ENCODE results near the gene SCYGR7.

SCYGR7 gene

DNA sequence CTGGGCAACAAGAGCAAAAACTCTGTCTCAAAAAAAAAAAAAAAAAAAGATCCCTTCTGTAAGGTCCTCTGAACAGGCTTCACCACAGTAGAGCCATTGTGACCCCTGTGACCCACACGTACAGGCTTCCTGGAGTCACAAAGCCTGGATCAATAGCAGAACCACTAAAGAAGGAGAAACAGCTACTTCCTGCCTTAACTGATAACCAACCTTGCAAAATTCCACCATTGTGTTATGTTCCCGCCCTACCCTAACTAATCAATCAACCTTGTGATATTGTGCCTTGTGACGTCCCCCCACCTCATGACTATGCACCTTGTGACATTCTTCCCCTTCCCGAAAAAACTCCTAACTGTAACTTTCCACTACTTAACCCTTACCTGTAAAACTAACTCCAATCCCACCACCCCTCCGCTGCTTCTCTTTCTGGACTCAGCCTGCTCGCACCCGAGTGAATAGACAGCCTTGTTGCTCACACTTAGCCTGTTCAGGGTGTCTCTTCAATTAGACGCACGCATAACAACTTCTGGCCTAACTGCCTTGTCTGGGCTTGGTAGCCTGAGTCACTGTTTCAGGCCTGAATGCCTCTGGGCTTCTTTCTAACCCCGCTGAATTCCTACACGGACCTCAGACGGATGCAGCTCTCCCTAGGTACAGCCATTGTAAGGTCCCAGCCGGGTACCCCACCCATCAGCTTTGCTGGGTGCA is 31.4 kb downstream of the SCYGR7 start:
- no peak for DNase-seq

DNA sequence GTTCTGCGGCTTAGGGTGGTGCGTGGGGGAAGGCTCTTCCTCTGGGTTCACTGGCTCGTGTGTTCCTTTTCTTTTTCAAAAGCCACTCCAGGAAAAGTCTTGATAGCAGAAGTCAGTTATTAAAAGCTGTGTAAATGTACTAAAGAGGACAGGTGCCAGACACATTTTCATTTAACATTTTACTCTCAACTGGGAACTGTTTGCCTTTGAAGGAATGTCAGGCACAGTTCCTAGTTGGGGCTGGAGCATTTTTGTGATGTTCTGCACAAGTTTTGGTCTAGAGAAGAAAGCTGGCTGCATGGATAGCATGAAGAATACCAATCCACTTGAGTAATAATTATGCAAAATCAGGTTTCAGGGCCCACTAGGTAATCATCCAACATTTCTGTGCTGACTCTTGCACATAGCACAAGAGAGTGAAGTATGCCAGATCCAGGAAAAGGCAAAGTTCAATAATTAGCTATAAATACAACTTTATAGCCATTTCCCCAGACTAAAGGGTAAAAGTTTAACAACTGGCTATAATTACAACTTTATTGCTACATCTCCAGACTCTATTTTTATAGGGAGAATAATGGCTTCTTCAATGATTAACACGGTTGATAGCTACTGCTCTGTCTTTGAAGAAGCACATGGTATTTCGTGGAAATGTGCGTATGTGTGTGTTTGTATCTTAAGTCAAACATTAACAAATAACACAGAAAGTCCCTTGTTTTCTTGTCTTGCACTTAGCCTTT is 33.8 kb downstream of the SCYGR7 start:
- no peak for DNase-seq

DNA sequence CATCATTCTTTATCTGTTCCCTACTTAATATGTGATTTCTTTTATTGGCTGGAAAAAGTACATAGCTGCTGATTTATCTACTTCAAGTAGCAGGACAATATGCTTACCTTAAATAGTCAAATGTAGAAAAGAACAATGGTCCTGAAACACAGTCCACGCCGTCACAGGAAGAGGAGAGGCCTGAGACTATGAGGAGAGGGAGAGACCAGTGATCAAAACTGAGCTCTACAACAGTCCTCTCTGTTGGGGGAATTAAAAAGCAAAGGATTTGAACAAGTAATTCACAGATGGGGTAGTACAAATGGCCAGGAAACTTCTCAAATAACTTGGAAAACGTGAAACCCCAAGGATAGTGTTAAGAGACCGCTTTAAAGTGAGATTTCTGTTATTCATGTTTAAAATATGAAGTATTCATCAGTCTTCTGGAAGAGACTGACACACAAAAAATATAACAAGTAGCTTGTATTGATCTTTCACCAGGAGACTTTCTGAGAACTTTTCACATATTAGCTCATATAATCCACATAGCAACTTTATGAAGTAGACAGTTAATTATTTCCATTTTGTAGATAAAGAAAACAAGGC is 37.7 kb downstream of the SCYGR7 start:
- DNase-seq: no peak

DNA sequence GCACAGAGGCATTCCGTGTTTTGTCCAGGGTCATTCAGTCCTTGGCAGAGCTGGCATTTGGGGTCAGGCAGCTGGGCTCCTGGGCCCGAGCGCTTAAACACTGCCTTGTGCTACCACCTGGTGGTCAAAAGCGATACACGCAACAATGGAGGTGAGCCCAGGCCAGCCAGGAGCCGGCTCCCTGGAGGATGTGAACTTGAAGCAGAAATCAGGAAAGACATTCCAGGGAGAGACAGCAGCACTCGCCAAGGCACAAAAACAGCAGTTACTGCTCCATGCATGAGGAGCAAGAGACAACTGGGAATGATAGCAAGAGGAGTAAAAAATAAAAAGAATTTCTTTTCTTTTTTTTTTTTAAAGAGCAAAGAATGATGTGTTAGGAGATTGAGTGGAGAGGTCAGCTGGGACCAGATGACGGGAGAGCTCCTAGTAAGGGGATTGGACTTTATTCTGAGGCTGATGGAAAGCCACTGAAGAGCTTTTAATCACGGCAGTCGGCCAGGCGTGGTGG is 38.3 kb downstream of the SCYGR7 start:
- DNase-seq: peak; percentile 84

DNA sequence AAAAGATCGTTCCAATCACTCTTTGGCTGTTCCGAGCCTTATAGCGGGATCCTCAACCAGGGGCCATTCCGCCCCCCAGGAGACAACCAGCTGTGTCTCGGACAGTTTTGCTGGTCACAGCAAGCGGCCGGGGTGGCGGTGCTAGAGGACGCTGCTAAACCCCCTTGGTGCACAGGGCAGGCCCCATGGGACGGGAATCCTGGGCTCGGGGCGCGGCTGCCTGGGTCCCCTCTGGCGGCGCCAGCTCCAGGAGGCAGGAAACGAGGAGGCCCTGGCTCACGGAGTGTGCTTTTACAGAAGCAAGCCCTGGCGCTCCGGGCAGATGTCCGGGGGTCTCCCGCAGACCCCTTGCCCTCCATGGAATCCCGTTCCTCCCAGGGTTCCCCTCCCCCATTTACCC is 39.7 kb downstream of the SCYGR7 start:
- DNase-seq: no peak

DNA sequence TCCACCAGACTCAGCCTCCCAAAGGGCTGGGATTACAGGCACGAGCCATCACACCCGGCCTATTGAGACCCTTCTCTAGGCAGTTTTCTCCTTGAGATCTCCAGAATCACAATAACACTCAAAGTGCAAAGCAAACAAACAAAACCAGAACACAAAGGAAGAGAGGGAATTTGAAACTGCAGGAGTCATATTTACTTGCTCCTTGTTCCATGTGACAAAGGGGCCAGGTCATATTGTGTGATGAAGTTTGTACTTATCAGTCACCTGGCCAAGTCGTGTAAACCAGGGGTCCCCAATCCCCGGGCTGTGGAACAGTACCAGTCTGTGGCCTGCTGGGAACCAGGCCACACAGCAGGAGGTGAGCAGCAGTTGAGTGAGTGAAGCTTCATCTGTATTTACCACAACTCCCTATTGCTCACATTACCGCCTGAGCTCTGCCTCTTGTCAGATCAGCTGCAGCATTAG is 44.1 kb downstream of the SCYGR7 start:
- DNase-seq: no peak

DNA sequence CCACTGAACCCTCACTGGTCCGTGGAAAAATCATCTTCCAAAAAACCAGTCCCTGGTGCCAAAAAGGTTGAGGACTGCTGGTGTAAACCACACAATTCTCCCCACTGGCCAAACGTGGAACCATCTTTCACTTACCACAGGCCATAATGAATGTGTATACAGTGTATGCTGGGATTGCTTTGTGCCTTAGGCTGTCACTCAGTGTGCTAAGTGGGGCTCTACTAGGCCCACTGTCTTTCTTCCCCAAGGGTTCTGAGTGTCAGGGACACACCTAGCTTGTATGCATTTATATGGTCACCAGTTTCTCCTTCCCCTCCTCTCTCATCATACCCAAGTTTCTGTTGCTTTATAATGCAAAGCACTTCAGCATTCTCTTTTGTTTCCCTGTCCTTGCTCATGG is 44.8 kb downstream of the SCYGR7 start:
- DNase-seq: no peak

DNA sequence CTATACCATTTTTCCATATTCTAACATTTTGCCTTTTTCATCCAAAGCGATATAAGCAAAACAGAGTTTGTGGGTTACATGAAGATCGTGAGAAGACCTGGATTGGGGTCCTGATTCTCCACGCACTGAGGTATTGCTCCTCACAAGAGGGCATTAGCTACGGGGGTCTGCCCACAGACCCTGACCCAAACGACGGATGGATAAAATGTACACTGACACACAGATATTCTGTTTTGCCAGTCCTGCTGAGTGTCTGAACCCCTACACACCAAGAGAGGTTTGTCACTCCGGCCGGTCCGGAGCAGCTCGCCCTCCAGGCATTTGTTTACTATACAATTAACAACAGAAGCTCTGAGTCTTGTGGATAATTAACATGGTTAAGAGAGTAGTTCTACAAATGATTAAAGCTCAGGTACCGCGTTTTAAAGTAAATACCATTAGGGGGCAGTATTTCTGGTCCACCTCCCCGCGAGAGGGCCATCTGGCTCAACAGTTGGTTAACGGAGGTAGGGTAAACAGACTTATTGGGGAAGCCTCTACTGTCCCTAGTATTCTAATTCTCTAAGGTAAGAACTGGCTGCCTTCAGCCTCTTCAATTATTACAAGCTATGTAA is 46.0 kb downstream of the SCYGR7 start:
- DNase-seq: no peak

DNA sequence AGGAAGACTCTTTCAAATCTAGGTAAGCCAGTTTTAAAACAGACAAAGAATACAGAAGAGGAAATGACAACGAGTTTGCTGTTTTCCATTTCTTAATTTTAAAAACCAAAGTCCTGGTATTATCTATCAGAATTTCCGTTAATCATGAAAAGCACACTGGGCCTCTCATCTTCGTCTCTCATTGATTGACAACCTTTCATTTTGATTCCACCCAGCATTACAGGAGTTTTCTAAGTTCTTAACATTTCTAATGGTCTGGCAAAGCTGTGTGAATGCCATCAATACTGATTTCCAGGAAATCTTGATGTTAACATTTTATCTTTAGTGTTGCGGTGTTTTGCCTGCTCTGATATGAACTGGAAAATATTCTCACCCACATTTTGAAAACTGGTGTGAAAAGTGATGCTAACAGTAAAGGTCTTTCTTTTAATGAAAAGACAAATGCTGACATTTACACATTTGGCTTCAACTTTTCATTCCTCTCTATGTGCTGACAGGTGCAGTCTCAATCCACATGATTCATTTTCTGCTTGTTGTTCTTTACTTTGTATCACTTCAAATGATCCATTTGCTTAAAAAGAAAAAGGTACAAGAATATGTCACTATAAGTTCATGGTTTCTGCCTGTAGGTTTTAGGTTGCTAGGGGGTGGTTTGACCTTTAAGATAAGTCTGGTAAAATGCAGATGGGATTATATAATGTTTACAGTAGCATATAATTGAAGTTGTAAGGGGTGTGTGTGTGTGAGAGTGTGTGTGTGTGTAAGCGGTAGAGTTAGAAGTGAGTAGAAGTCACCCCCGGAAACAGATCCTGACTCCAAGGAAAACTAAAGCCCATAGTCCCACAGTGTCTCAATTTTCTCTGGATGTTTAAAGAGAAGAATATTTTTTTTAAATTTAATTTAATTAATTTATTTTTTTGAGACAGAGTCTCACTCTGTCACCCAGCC is 47.0 kb downstream of the SCYGR7 start:
- DNase-seq: no peak

Data from activated effector memory CD4-positive, alpha-beta T cell treated with anti-CD3 and anti-CD28 coated beads, Interleukin-2, amount 50 U/mL, for 16 hours (primary cell).